Osteocyte (in vitro differentiated cells): ENCODE measurements around the gene RPS21. TPM values are rescaled to one million over a fixed set of nuclear protein-coding genes. Genes with fewer than 3 reads are reported as not detected.

ENCODE experiments used
- DNase-seq: peaks from one replicate; pipeline ENCODE4 v3.0.0; 2021; ENCODE audit warnings: mixed read lengths; ENCODE audit not compliant: unreplicated experiment; ENCODE audit errors: extremely low spot score
- H3K27ac Mint-ChIP-seq: one replicate; pipeline ENCODE4 v1.8.0; 2021; ENCODE audit warnings: mild to moderate bottlenecking, mixed read lengths; ENCODE audit not compliant: unreplicated experiment
- H3K27me3 Mint-ChIP-seq: one replicate; pipeline ENCODE4 v1.8.0; 2021; ENCODE audit warnings: mixed read lengths; ENCODE audit not compliant: unreplicated experiment
- H3K36me3 Mint-ChIP-seq: one replicate; pipeline ENCODE4 v1.8.0; 2021; ENCODE audit warnings: mixed read lengths; ENCODE audit not compliant: unreplicated experiment
- H3K4me1 Mint-ChIP-seq: one replicate; pipeline ENCODE4 v1.8.0; 2021; ENCODE audit warnings: mixed read lengths; ENCODE audit not compliant: unreplicated experiment
- H3K4me3 Mint-ChIP-seq: one replicate; pipeline ENCODE4 v1.8.0; 2021; ENCODE audit warnings: mild to moderate bottlenecking, moderate library complexity, mixed read lengths; ENCODE audit not compliant: unreplicated experiment
- H3K9me3 Mint-ChIP-seq: one replicate; pipeline ENCODE4 v1.8.0; 2021; ENCODE audit warnings: mixed read lengths; ENCODE audit not compliant: unreplicated experiment
- total RNA-seq: library from RNA; stranded (reverse); gene quantifications from 2 replicates; pipeline ENCODE4 v1.2.1, GENCODE V29; 2021
- TF ChIP-seq, protein P1 (sequence below): fragments of 200-600 bp; sonication (generic); IDR thresholded peaks from 2 replicates; pipeline ENCODE4 v1.5.0; 2021; ENCODE audit warnings: antibody characterized with exemption, mild to moderate bottlenecking, moderate library complexity

Gene RPS21
- total RNA-seq, 1 donor from 2014 or later = 1,013 TPM

DNA sequence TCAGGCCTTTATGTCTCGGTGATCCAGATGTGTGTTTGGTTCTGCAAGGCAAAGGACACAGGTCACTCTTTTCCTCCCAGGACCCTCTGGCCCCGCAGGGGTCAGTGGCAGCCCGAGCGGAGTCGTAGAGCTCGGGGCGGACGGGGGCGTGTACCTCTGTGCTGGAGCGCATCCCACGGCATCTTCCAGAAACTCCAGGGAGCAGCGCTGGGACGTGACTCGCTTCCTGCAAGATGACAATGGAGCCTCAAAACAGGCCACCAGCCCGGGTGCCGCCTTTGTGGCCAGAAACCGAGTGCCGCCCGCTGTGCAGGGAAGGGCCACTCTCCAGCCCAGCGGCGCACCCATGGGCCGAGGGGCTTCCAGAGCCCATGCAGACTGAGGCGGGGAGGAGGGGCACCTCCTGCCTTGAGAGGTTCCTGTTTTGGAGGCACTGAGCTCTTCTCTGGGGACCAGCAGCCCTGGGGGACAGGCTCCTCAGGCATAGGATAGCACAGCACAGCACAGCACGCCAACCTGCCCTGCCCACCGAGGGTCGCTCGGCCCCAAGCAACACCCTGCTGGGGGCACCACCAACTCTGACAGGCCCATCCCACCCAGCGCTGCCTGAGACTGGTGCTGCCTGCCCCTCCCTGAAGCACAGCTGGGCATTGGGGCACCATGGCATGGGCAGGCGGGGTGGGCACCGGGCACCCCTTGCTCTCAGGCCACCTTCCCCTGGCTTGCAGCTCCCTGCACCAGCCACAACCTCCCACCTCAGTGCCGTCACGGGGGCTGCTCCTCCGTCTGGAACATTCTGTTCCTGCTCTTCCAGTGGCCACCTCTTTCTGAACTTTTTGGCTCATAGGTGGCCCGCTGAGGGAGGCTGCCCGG lies 9.7 kb downstream of the RPS21 start:
- Mint-ChIP-seq H3K9me3 (no peaks in the 10 kb centered on the region), H3K36me3 (peaks cover 1% of the 10 kb centered on the region), H3K27me3 (no peaks in the 10 kb centered on the region), H3K4me3 (no peak overlapping the region), H3K27ac (no peak overlapping the region), H3K4me1 (no peaks in the 10 kb centered on the region)
- no peak for DNase-seq
- TF ChIP-seq, protein P1, sequence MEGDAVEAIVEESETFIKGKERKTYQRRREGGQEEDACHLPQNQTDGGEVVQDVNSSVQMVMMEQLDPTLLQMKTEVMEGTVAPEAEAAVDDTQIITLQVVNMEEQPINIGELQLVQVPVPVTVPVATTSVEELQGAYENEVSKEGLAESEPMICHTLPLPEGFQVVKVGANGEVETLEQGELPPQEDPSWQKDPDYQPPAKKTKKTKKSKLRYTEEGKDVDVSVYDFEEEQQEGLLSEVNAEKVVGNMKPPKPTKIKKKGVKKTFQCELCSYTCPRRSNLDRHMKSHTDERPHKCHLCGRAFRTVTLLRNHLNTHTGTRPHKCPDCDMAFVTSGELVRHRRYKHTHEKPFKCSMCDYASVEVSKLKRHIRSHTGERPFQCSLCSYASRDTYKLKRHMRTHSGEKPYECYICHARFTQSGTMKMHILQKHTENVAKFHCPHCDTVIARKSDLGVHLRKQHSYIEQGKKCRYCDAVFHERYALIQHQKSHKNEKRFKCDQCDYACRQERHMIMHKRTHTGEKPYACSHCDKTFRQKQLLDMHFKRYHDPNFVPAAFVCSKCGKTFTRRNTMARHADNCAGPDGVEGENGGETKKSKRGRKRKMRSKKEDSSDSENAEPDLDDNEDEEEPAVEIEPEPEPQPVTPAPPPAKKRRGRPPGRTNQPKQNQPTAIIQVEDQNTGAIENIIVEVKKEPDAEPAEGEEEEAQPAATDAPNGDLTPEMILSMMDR = no peak

DNA sequence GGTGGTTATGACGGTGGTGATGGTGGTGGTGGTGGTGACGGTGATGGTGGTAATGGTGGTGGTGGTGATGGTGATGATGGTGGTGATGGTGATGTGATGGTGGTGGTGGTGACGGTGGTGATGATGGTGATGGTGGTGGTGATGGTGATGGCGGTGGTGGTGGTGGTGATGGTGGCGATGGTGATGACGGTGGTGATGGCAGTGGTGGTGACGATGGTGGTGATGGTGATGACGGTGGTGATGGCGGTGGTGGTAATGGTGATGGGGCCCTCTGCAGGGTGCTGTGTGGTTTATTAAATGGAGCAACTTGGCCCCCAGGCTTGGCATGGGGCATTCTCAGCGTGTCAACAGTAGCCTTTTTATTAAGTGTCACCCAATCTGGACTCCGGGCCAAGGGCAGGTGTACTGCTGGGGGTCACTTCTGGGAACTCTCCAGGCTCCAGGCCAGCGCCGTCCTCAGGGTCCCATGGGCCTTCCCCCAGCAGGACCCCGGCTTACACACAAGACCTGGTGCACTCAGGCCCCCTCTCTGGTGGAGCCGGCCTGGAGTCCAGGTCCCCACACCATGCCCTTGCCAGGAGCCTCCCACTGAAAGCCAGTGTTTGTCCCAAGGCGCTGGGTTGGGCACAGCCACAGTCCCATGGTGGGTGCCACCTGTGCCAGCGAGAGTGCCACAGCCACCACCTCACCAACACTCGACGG lies 11.4 kb downstream of the RPS21 start:
- H3K4me1 Mint-ChIP-seq = no peaks in the 10 kb centered on the region
- H3K27ac Mint-ChIP-seq = no peak overlapping the region
- H3K4me3 Mint-ChIP-seq = no peak overlapping the region
- TF ChIP-seq, protein P1 = no peak
- DNase-seq = no peak
- H3K36me3 Mint-ChIP-seq = peaks cover 1% of the 10 kb centered on the region
- no peaks in the 10 kb centered on the region for H3K27me3 Mint-ChIP-seq
- no peaks in the 10 kb centered on the region for H3K9me3 Mint-ChIP-seq

DNA sequence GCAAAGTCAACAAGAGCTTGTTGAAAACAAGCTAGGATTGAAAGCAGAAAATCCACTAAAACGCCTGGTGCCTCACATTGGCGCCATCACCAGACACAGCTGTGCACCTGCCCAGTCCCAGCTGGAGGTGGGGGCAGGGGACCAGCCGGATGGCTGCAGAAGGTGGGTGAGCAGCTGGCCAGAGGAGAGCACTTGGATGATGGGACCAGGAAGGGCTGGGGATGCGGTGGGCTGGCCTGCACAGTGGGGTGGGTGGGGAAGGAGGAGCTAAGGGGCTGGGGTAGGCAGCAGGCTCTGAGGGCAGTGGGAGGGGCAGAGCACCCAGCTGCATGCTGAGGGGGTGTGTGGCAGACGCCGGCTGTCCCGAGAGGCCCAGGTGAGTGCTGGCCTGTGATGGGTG lies 13.1 kb downstream of the RPS21 start:
- no peaks in the 10 kb centered on the region for H3K4me1 Mint-ChIP-seq
- DNase-seq = no peak
- TF ChIP-seq, protein P1 = no peak
- H3K36me3 Mint-ChIP-seq = no peaks in the 10 kb centered on the region
- no peak overlapping the region for H3K4me3 Mint-ChIP-seq
- H3K9me3 Mint-ChIP-seq = no peaks in the 10 kb centered on the region
- no peak overlapping the region for H3K27ac Mint-ChIP-seq
- H3K27me3 Mint-ChIP-seq = no peaks in the 10 kb centered on the region

DNA sequence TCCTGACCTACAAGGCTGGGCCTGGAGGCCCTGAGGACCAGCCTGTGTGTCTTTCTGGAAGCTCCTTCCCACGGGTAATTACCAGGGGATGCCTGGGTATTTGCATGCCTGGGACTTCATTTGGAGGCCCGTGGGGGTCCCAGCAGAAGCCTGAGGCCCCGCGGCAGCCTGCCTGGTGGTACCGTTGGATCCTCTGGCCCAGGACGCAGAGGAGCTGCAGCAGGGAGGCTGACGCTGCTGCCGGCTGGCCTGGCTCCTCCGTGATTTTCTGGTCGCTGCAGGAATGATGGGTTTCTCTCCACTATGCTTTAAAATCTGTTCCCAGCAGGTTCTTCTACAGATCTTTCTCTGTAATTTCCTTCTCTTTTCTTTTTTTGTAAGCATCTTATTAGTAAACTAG lies 13.6 kb downstream of the RPS21 start:
- Mint-ChIP-seq H3K27me3 (no peaks in the 10 kb centered on the region), H3K9me3 (no peaks in the 10 kb centered on the region), H3K4me1 (peaks cover 4% of the 10 kb centered on the region), H3K27ac (no peak overlapping the region), H3K36me3 (no peaks in the 10 kb centered on the region), H3K4me3 (no peak overlapping the region)
- no peak for DNase-seq
- TF ChIP-seq, protein P1 = no peak

DNA sequence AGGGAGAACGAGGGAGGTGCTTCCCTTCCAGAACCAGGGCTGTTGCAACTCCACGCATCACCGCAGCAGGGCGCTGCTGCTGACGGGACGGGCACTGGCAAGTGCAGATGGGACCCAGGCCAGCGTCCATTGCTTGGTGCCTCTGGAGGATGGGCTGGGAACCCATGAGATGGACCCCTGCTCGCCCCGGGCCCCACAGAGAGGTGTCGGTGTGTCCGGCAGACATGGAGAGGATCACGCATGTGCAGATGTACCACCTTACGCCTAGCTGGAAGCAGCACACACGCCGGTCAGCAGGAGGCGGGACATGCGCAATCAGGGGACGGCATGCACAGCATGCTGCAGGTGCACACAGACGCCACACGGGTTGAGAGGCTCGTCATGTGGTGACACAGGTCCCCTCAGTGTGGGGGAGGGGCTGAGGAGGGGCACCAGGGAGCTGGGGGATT lies 14.5 kb downstream of the RPS21 start:
- no peak overlapping the region for H3K27ac Mint-ChIP-seq
- no peaks in the 10 kb centered on the region for H3K36me3 Mint-ChIP-seq
- H3K27me3 Mint-ChIP-seq = no peaks in the 10 kb centered on the region
- H3K4me1 Mint-ChIP-seq = peaks cover 10% of the 10 kb centered on the region
- no peak for DNase-seq
- TF ChIP-seq, protein P1 = no peak
- no peak overlapping the region for H3K4me3 Mint-ChIP-seq
- H3K9me3 Mint-ChIP-seq = no peaks in the 10 kb centered on the region
